PC-9 (cell line): ENCODE results near the gene NXT1. TPM values are rescaled to one million over a fixed set of nuclear protein-coding genes. Genes with fewer than 3 reads are reported as not detected.

ENCODE experiments used
- BruUV-seq: library from RNA; stranded (reverse); fragments of 400-500 nt; replicated peaks from 2 replicates; lab custom pipeline; 2021; lab: Mats Ljungman, UMichigan
- CTCF ChIA-PET: fragments of 300-600 bp; sonication (Branson Sonifier 250); formaldehyde crosslinking; loops from one replicate; lab custom pipeline; 2022; ENCODE audit warnings: antibody characterized with exemption; lab: Charles Lee
- POLR2A ChIA-PET: fragments of 300-600 bp; sonication (Branson Sonifier 250); formaldehyde crosslinking; loops from one replicate; lab custom pipeline; 2022; ENCODE audit warnings: antibody characterized with exemption; ENCODE audit not compliant: unreplicated experiment; lab: Charles Lee
- DNase-seq, 2 experiments: peaks; one replicate each; pipeline versions ENCODE4 v3.0.0 to v3.0.0-alpha.2; 2015 to 2022; ENCODE audit warnings: mixed read lengths in 1 of 2
- H2AFZ ChIP-seq: fragments of 200-600 bp; sonication (generic); 2 replicates; pipeline ENCODE4 v1.8.1; 2017; ENCODE audit warnings: antibody characterized with exemption
- H3F3A ChIP-seq: fragments of 200-600 bp; sonication (generic); 2 replicates; pipeline ENCODE4 v1.8.1; 2017; ENCODE audit warnings: antibody characterized with exemption, mild to moderate bottlenecking, low read depth; ENCODE audit not compliant: insufficient read depth
- H3K27ac ChIP-seq: fragments of 200-600 bp; sonication (generic); 2 replicates; pipeline ENCODE4 v1.6.1; 2016; ENCODE audit warnings: mixed run types
- H3K27me3 ChIP-seq: fragments of 200-600 bp; sonication (generic); 2 replicates; pipeline ENCODE4 v1.6.1; 2016; ENCODE audit warnings: low read depth, mixed run types; ENCODE audit not compliant: insufficient read depth
- H3K36me3 ChIP-seq: fragments of 200-600 bp; sonication (generic); 2 replicates; pipeline ENCODE4 v1.6.1; 2016; ENCODE audit warnings: low read depth, mixed run types
- H3K4me1 ChIP-seq: fragments of 200-600 bp; sonication (generic); replicated peaks from 2 replicates; pipeline ENCODE4 v1.6.1; 2016; ENCODE audit warnings: mixed run types; ENCODE audit not compliant: insufficient read depth
- H3K4me2 ChIP-seq: fragments of 200-600 bp; sonication (generic); 2 replicates; pipeline ENCODE4 v1.6.1; 2017; ENCODE audit warnings: mixed run types
- H3K4me3 ChIP-seq: fragments of 200-600 bp; sonication (generic); 2 replicates; pipeline ENCODE4 v1.6.1; 2016; ENCODE audit warnings: mixed run types
- H3K79me2 ChIP-seq: fragments of 200-600 bp; sonication (generic); 2 replicates; pipeline ENCODE4 v1.6.1; 2017; ENCODE audit warnings: low read depth, mixed run types
- H3K9me2 ChIP-seq: fragments of 200-600 bp; sonication (generic); 2 replicates; pipeline ENCODE4 v1.8.1; 2017; ENCODE audit warnings: mild to moderate bottlenecking; ENCODE audit not compliant: insufficient read depth
- H3K9me3 ChIP-seq: fragments of 200-600 bp; sonication (generic); 2 replicates; pipeline ENCODE4 v1.8.1; 2016; ENCODE audit warnings: low read depth; ENCODE audit not compliant: insufficient read depth
- H4K20me1 ChIP-seq: fragments of 200-600 bp; sonication (generic); 2 replicates; pipeline ENCODE4 v1.8.1; 2017; ENCODE audit not compliant: insufficient read depth
- EZH2 ChIP-seq: fragments of 200-600 bp; sonication (generic); IDR thresholded peaks from 2 replicates; pipeline ENCODE4 v1.8.0; 2017; ENCODE audit warnings: antibody characterized with exemption, low read depth
- intact Hi-C: fragments of 100-400 bp; cut with micrococcal nuclease; formaldehyde crosslinking; loops from one replicate; pipeline ENCODE4 v1.10.0; 2022; ENCODE audit not compliant: unreplicated experiment
- total RNA-seq: library from RNA; stranded (reverse); gene quantifications from 2 replicates; pipeline ENCODE4 v1.2.3, GENCODE V29; 2021
- TF ChIP-seq, protein P1 (sequence below): fragments of 200-600 bp; sonication (generic); conservative IDR thresholded peaks from 2 replicates; pipeline ENCODE4 v1.6.1; 2017; ENCODE audit warnings: mixed run types, antibody characterized with exemption, mild to moderate bottlenecking, moderate library complexity

Gene NXT1
- total RNA-seq, 1 experiment from 2014 or later: 29.8 TPM

- intact Hi-C loops: no loop called here
- H3K9me2 ChIP-seq: no peaks in the 10 kb centered on the region
- BruUV-seq: no TSS peak
- CTCF ChIA-PET: no interaction called here
- H3K79me2 ChIP-seq: no peaks in the 10 kb centered on the region
- TF ChIP-seq, protein P1, sequence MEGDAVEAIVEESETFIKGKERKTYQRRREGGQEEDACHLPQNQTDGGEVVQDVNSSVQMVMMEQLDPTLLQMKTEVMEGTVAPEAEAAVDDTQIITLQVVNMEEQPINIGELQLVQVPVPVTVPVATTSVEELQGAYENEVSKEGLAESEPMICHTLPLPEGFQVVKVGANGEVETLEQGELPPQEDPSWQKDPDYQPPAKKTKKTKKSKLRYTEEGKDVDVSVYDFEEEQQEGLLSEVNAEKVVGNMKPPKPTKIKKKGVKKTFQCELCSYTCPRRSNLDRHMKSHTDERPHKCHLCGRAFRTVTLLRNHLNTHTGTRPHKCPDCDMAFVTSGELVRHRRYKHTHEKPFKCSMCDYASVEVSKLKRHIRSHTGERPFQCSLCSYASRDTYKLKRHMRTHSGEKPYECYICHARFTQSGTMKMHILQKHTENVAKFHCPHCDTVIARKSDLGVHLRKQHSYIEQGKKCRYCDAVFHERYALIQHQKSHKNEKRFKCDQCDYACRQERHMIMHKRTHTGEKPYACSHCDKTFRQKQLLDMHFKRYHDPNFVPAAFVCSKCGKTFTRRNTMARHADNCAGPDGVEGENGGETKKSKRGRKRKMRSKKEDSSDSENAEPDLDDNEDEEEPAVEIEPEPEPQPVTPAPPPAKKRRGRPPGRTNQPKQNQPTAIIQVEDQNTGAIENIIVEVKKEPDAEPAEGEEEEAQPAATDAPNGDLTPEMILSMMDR: no peak
- no peak for TF ChIP-seq EZH2
- DNase-seq: no peak
- no peak overlapping the region for H3K4me2 ChIP-seq
- no peak overlapping the region for H3K4me3 ChIP-seq
- no peaks in the 10 kb centered on the region for H3K9me3 ChIP-seq
- H3F3A ChIP-seq: no peaks in the 10 kb centered on the region
- no peak overlapping the region for H2AFZ ChIP-seq
- H3K27ac ChIP-seq: no peak overlapping the region
- H3K4me1 ChIP-seq: no peaks in the 10 kb centered on the region
- no peaks in the 10 kb centered on the region for H3K27me3 ChIP-seq
- H4K20me1 ChIP-seq: no peaks in the 10 kb centered on the region
- POLR2A ChIA-PET: no interaction called here
- H3K36me3 ChIP-seq: no peaks in the 10 kb centered on the region
Observed at GRCh38 chr20:23325107-23325506, 25.5 kb upstream of the NXT1 start.

- no peaks in the 10 kb centered on the region for H3K9me3 ChIP-seq
- H3K9me2 ChIP-seq: no peaks in the 10 kb centered on the region
- no peaks in the 10 kb centered on the region for H4K20me1 ChIP-seq
- ChIA-PET CTCF (no interaction called here), POLR2A (no interaction called here)
- DNase-seq: no peak
- H2AFZ ChIP-seq: no peak overlapping the region
- H3F3A ChIP-seq: no peaks in the 10 kb centered on the region
- H3K4me1 ChIP-seq: no peaks in the 10 kb centered on the region; the same call in 1 of the 2 replicates
- H3K27ac ChIP-seq: no peak overlapping the region
- intact Hi-C loops: no loop called here
- TF ChIP-seq, protein P1: no peak
- TF ChIP-seq EZH2: no peak
- BruUV-seq: no TSS peak
- no peaks in the 10 kb centered on the region for H3K36me3 ChIP-seq
- no peaks in the 10 kb centered on the region for H3K27me3 ChIP-seq
- no peaks in the 10 kb centered on the region for H3K79me2 ChIP-seq
- H3K4me3 ChIP-seq: no peak overlapping the region
- no peak overlapping the region for H3K4me2 ChIP-seq
Observed at GRCh38 chr20:23326774-23327173, 23.8 kb upstream of the NXT1 start.

DNA sequence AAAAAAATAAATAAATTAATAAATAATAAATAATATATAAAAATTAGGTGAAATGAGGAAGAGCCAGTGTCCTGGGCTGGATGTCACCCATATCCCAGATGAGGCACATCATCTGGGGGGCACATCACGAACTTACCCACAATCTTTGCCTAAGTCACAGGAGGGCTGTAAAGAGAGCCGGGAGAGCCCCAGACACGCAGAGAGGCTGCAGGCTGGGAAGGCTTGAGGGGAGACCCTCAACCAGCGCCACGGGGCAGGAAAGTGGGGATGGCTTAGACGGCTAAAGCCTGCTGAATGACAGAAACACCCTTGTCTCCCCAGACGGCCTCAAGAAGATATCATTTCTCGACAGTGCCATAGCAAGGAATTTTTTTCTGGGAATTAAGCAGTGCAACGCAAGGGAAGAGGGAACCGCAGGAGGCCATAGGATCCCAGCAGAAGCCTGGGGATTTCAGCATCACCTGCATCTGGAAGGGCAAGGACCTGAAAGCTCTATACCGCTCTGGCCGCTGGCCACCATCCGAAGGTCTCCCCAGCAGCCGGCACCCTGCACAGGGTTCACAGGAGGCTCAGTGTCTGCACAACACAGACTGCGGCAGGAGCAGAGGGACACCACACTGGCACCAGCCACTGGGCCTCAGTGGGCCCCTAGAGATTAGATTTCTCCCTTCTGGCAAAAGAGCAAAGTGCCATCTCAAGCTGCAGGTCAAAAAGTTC lies 22.8 kb upstream of the NXT1 start:
- no peaks in the 10 kb centered on the region for H3K36me3 ChIP-seq
- no peaks in the 10 kb centered on the region for H4K20me1 ChIP-seq
- H3K27ac ChIP-seq: no peak overlapping the region
- no peak for DNase-seq
- CTCF ChIA-PET: no interaction called here
- H3K79me2 ChIP-seq: no peaks in the 10 kb centered on the region
- no peak overlapping the region for H3K4me2 ChIP-seq
- H2AFZ ChIP-seq: no peak overlapping the region
- intact Hi-C loops: no loop called here
- H3F3A ChIP-seq: no peaks in the 10 kb centered on the region
- H3K27me3 ChIP-seq: no peaks in the 10 kb centered on the region
- H3K9me2 ChIP-seq: no peaks in the 10 kb centered on the region
- no TSS peak for BruUV-seq
- POLR2A ChIA-PET: no interaction called here
- H3K4me3 ChIP-seq: no peak overlapping the region
- H3K9me3 ChIP-seq: no peaks in the 10 kb centered on the region
- TF ChIP-seq EZH2: no peak
- TF ChIP-seq, protein P1: no peak
- H3K4me1 ChIP-seq: no peaks in the 10 kb centered on the region; the same call in 1 of the 2 replicates
